GM21528 (cell line): ENCODE results near the gene OR2B2.

ENCODE experiments used
- ATAC-seq: cut with Tn5 transposase; IDR thresholded peaks from one replicate; pipeline ENCODE4 v1.9.1; 2021; ENCODE audit warnings: mild to moderate bottlenecking, moderate library complexity; ENCODE audit not compliant: unreplicated experiment, low FRiP score

Gene OR2B2

GRCh38 chr6:27867945-27868300 lies 44.3 kb downstream of the OR2B2 start:
- ATAC-seq: no peak

GRCh38 chr6:27867051-27867944 lies 44.9 kb downstream of the OR2B2 start:
- no peak for ATAC-seq

- ATAC-seq: no peak
Measured at GRCh38 chr6:27866357-27867050, 45.7 kb downstream of the OR2B2 start.

GRCh38 chr6:27865850-27866356 lies 46.3 kb downstream of the OR2B2 start:
- no peak for ATAC-seq

- ATAC-seq: peak; percentile 62
Measured at GRCh38 chr6:27864906-27865849, 47.0 kb downstream of the OR2B2 start.

GRCh38 chr6:27863962-27864905 lies 48.0 kb downstream of the OR2B2 start:
- no peak for ATAC-seq

GRCh38 chr6:27862396-27863066 lies 49.7 kb downstream of the OR2B2 start:
- ATAC-seq: no peak

GRCh38 chr6:27861861-27862260 lies 50.3 kb downstream of the OR2B2 start:
- no peak for ATAC-seq

GRCh38 chr6:27861276-27861840 lies 50.8 kb downstream of the OR2B2 start:
- no peak for ATAC-seq
